GM18861 (cell line): ENCODE data around the gene VKORC1.
"Not testable (repeated sequence)": the region's sequence is repeated elsewhere in the genome, so short reads cannot be mapped to it uniquely, and the experiment has no call there.

Source experiments
- ATAC-seq: cut with Tn5 transposase; IDR thresholded peaks from one replicate; pipeline ENCODE4 v1.9.1; 2021; ENCODE audit not compliant: unreplicated experiment

VKORC1 gene

GRCh38 chr16:31094424-31095120 is at the start of gene VKORC1:
TSS of gene VKORC1 (minus strand) at chr16:31094797. CDS start at chr16:31094729, 68 bp downstream.
- ATAC-seq = peak; percentile 71

GRCh38 chr16:31143694-31144148 is 49.1 kb upstream of the VKORC1 start:
- ATAC-seq = no peak

- ATAC-seq = no peak
Measured at GRCh38 chr16:31143011-31143693, 48.6 kb upstream of the VKORC1 start.

- ATAC-seq = peak; percentile 80
Measured at GRCh38 chr16:31142109-31143010, 47.8 kb upstream of the VKORC1 start.

GRCh38 chr16:31141489-31142108 is 47.0 kb upstream of the VKORC1 start:
- ATAC-seq = no peak

GRCh38 chr16:31141071-31141469 is 46.5 kb upstream of the VKORC1 start:
- not testable (repeated sequence) for ATAC-seq

- ATAC-seq = no peak
Measured at GRCh38 chr16:31138621-31139578, 44.3 kb upstream of the VKORC1 start.

- ATAC-seq = not testable (repeated sequence)
Measured at GRCh38 chr16:31136822-31137499, 42.4 kb upstream of the VKORC1 start.

- ATAC-seq = no peak
Measured at GRCh38 chr16:31136287-31136662, 41.7 kb upstream of the VKORC1 start.

GRCh38 chr16:31135535-31136286 is 41.1 kb upstream of the VKORC1 start, which contains the start of gene PRSS8:
TSS of gene PRSS8 (minus strand) at chr16:31135727. CDS start at chr16:31135498, 229 bp downstream.
- no peak for ATAC-seq

- no peak for ATAC-seq
Measured at GRCh38 chr16:31134625-31135534, 40.3 kb upstream of the VKORC1 start.

GRCh38 chr16:31134091-31134571 is 39.5 kb upstream of the VKORC1 start:
- no peak for ATAC-seq

- no peak for ATAC-seq
Measured at GRCh38 chr16:31133046-31133501, 38.5 kb upstream of the VKORC1 start.

- ATAC-seq = no peak
Measured at GRCh38 chr16:31132303-31132979, 37.8 kb upstream of the VKORC1 start.

GRCh38 chr16:31131841-31132271 is 37.3 kb upstream of the VKORC1 start:
- no peak for ATAC-seq

GRCh38 chr16:31131416-31131815 is 36.8 kb upstream of the VKORC1 start:
- no peak for ATAC-seq

- no peak for ATAC-seq
Measured at GRCh38 chr16:31130899-31131298, 36.3 kb upstream of the VKORC1 start.
